Epithelial cell of umbilical artery (primary cell): ENCODE measurements around the gene RLN1. TPM values are rescaled to one million over a fixed set of nuclear protein-coding genes. Genes with fewer than 3 reads are reported as not detected.

Experiments used
- total RNA-seq: library from RNA; depleted of rRNA; stranded (reverse); fragments of >200 nt; gene quantifications from 2 replicates; pipeline ENCODE4 v1.2.3, GENCODE V29; 2014

The RLN1 gene
- total RNA-seq: not detected in 2 replicates

GRCh38 chr9:5338992-5339981, at the start of gene RLN1:
Gene RLN1, minus strand, starts transcription at chr9:5339876. Its CDS starts 130 bp downstream, at chr9:5339746.

GRCh38 chr9:5303840-5304795, 35.6 kb downstream of the RLN1 start, which contains the start of gene RLN2:
Gene RLN2, minus strand, starts transcription at chr9:5304716. Its CDS starts 136 bp downstream, at chr9:5304580.

Other genes with a start within 250 kb of the RLN1 start
- gene INSL6, start 154.2 kb downstream of the RLN1 start, total RNA-seq: not detected in 2 replicates
- gene INSL4, start 108.5 kb downstream of the RLN1 start, total RNA-seq: not detected in 2 replicates
- gene RLN2, start 35.2 kb downstream of the RLN1 start, total RNA-seq: 0.32 TPM in 1 of 2 replicates, not detected in the other
- gene PLGRKT, start 98.0 kb upstream of the RLN1 start, total RNA-seq: 19.8 and 22.8 TPM in 2 replicates
- 17.9 and 47.0 TPM in 2 replicates for gene CD274, start 110.7 kb upstream of the RLN1 start, total RNA-seq
- gene PDCD1LG2, start 170.7 kb upstream of the RLN1 start, total RNA-seq: 12.0 and 20.8 TPM in 2 replicates